GM19397 (cell line): ENCODE data around the gene GASK1A.
"Not testable (repeated sequence)": the region's sequence is repeated elsewhere in the genome, so short reads cannot be mapped to it uniquely, and the experiment has no call there.

Experiments used
- ATAC-seq: cut with Tn5 transposase; IDR thresholded peaks from one replicate; pipeline ENCODE4 v1.9.1; 2021; ENCODE audit warnings: mild to moderate bottlenecking, moderate library complexity; ENCODE audit not compliant: unreplicated experiment

GASK1A gene

DNA sequence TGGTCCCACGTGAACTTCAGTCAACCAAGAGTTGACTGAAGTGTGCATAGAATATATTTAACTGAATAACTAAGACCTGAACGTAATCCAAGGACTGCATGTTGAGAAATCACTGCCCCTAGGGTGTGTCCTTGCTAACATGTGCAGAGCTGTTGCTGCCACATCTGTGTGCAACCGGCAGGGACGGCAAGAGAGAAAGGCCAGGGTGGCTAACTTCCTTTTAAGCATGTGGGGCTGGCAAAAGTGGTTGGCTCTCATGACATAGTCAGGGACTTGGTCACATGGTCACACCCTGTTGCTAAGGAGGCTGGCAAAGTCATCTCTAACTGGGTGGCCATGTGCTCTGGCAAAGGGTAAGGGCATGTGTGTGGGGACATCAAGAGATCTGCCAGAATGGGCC, 52.4 kb downstream of the GASK1A start:
- ATAC-seq: no peak

DNA sequence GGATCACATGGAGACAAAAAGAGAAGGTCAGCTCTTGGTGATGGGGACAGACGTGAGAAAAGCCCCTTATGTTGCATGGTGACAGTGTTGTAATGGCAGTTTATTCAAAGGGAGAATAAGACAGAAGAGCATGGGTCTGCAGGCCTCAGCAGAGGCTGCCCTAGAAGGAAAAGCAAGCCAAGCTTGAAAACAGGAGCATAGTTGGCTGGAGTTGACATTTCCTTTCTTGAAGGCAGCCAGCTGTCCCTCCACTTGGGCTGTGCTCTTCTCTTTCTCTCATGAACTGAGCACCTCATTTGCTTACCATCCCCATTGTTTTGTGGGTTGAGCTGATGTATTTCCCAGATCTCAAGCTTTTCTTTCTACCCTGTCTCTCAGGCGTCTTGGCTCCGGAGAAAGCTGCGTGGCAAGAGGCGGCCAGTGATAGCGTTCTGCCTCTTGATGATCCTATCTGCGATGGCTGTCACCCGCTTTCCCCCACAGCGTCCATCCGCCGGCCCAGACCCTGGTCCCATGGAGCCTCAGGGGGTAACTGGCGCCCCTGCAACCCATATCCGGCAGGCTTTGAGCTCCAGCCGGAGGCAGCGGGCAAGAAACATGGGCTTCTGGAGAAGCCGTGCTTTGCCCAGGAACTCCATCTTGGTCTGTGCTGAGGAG, 52.9 kb downstream of the GASK1A start:
- no peak for ATAC-seq

DNA sequence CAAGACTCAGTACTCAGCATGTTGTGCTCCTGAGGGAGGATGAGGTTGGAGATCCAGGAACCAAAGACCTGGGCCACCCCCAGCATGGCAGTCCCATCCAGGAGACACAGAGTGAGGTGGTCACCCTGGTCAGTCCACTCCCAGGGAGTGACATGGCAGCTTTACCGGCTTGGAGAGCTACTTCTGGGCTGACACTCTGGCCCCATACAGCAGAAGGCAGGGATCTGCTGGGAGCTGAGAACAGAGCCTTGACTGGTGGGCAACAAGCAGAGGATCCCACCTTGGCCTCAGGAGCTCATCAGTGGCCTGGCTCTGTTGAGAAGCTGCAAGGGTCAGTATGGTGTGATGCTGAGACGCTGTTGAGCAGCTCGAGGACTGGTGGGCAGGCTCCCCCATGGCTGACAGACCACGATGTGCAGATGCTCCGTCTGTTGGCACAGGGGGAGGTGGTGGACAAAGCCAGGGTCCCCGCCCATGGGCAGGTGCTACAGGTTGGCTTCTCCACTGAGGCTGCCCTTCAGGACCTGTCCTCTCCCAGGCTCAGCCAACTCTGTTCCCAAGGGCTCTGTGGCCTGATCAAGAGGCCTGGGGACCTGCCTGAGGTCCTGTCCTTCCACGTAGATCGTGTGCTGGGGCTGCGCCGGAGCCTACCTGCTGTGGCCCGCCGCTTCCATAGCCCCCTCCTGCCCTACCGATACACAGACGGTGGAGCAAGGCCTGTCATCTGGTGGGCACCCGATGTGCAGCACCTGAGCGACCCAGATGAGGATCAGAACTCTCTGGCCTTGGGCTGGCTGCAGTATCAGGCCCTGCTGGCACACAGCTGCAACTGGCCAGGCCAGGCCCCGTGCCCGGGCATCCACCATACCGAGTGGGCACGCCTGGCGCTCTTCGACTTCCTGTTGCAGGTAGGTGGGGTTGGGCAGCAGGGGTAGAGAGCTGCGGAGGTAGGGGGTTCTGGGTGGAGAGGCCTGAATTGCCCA, 53.8 kb downstream of the GASK1A start:
- no peak for ATAC-seq

DNA sequence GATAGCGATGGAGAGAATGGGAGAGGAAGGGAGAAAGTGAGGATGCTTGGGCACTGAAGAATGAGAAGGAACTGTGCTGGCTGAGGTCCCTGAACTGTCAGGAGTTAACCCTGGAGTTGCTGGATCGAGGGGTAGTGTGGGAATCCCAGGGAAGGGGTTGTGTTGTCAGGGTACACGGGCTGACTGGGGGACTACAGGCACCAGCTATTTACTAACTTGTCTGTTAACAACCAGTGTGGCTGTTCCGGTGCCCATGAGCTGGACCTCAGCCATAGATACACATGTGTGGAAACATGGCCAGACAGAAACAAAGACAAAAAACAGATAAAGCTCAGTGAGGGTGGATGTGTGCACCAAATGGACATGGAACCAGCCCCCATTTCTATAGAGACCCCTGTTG, 55.1 kb downstream of the GASK1A start:
- ATAC-seq: no peak

DNA sequence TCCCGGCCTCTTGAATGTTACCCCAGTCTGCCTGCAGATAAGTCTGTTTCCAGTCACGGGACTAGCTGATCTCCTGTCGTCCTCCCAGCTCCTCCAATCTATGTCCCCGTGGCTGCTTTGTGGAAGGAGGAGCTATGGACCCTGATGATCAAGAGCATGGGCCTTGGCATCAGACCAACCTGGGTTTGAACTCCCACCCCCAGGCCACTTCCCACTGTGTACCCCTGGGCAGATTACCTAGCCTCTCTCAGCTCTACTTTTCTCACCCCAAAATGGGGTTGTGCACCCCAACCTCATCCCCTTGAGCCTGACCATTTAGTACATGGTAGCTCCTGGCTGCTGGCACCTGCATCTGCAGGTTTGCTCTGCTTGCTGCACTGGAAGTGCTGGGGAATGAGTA, 55.8 kb downstream of the GASK1A start:
- ATAC-seq: no peak

DNA sequence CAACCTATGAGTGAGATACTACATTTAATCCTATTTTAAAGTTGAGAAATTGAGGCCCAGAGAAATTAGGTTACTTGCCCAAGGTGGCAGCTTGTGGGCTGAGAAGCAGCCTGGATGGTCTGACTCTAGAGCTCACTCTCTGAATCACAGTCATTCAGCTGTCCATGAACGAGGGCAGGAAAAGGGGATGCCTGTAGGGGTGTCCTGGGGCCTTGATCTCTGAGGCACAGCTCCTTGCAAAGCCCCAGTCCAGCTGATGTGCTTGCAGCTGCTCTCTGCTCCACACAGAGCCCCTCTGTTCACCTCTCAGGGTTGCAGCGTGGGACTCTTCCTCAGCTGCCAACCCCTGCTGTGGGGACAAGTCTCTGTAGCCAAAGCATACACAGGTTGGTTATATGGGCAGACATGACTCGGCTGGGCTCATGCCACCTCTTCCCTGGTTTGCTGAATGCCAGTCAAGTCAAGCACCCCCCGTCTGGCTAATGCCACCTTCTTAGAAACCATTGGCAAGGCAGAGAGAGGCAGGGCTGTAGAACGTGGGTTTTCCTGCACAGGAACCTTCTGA, 56.8 kb downstream of the GASK1A start:
- ATAC-seq: no peak

DNA sequence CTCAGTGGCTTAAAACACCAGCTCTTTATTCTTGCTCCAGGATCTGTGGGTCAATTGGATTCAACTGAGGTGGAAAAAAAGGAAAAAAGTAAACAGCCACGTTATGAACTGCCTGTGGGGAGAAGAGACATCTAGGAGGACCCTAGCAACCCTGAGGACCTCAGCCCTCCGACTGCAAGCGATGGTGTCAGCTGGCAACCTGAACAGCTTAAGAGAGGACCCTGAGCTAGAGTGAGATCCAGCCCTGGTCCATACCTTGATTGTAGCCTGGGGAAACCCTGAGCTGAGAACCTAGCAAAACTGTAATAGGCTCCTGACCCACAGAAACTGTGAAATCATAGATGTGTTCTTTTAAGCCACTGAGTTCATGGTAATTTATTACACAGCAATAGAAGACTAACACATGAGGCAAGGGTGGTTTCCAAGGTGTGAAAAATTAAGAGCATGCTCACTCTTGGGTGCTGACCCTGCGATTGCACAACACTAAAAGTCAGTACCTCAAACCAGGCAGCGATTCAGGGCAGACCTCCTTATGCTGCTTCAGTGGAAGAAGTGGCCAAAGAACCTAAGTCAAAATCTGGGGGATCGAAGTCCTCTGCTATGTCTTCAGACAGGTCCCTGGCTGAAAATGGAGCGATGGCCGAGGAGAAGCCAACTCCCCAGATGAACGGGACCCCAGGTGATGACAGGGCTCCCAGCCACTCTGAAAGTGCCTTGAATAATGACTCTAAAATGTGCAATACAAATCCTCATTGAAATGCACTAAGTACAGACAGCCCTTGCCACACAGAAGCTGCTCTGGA, 57.7 kb downstream of the GASK1A start:
- ATAC-seq: no peak

DNA sequence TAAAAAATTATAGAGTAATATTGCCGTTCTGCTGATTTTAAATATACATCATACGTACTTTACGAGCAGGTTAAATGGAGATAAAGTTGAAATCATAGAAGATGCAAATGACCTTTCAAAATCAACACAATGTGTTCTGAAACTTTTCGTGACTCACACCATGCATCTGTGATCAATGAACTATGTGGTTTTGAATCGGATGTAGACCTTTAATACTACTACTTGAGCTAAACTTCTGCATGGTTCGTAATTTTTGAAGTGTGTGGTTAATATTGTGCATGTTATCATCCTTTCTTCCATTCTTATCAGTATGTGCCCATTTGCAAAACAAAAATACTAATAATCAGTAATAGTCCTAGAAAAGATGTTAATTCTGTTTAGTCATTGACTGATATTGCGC, 58.9 kb downstream of the GASK1A start:
- no peak for ATAC-seq

DNA sequence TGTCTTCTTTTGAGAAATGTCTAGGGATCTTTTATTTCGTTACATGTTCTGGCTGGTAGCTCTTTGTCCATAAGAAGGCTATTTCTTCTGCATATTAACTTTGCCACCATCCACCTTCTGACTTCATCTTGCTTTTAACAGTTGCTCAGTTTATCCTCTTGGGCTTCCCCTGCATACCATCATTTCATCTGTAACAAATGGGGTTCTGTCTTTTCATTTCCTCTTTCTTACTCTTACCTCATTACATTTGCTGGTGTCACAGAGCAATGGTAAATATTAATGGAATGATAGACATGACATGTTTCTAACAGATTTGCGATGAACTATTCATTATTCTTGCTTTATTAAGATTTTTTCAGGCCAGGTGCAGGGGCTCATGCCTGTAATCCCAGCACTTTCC, 62.4 kb downstream of the GASK1A start:
- no peak for ATAC-seq

DNA sequence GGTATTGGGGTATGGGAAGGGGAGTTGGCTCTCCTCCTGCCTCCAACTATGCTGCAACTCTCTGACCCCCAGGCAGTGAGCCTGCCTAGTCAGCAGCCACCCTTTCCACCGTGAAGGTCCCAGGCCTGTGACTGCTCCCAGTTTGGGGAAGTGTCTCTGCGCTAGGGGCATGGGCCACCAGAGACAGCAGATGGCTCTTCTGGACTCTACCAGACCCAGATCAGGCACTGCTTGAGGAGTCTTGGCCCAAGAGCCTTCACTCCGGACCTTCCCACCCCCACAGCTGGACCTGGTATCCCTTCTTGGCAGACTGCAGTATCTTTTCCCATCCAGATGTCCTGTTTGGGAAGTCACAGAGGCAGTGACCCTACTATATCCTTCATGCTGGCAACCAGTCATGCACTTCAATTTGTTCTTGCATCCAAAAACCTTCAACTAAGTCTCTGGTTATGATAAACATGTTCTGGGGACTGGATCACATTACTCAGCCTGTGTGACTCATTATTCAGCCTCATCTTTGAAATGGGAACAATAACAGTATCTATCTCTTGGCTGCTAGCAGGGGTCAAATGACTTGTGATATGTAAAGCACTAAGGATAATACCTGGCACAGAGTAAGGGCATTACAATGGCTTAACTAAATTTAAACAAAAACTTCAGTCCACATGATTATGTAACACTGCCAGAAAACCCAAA, 64.1 kb downstream of the GASK1A start:
- ATAC-seq: no peak

DNA sequence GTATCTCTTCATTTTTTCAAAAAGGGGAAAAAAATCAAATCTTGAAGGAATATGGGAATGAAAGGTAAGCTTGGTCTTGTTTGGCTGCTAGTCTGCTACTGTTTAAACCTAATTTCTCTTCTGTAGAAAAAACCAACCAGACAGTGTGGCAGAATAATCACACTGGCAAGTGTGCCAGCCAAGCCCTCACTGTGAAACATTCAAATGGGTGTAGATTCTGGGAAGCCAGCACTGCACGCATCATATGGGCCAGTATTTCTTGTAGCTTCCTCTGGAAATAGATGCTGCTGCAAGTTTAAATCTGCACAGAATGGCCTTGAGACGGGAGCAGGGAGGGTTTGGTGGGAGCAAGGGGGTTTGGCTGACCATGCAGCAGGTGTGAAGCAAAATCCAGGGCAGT, 64.7 kb downstream of the GASK1A start:
- ATAC-seq: no peak

DNA sequence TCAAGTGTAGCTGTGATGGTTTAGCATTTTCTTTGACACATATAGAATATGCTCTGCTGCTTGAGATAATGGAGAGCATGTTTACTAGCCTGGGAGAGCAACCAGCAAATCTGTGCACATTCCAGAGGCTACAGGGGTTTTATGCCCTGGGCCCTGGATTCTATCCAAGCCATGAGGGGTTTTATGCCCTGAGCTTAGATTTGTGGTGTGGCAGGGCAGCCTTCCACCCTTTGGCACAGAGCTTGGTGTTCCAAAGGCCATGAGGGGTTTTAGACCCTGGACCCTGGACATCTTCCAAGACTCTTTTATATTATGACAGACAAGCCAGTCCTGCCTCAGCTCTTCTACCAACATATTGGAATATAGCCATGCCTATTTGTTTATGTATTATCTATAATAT, 66.0 kb downstream of the GASK1A start:
- ATAC-seq: not testable (repeated sequence)

DNA sequence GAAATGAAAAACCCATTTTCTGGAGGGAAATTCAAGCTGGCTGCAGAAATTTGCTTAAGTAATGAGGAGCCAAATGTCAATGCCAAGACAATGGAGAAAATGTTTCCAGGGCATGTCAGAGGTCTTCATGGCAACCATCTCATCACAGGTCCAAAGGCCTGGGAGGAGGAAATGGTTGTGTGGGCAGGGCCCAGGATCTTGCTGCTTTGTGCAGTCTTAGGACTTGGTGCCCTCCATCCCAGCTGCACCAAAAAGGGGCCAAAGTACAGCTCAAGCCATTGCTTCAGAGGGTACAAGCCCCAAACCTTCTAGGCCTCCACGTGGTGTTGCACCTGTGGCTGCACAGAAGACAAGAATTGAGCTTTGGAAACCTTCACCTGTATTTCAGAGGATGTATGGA, 67.5 kb downstream of the GASK1A start:
- ATAC-seq: no peak

DNA sequence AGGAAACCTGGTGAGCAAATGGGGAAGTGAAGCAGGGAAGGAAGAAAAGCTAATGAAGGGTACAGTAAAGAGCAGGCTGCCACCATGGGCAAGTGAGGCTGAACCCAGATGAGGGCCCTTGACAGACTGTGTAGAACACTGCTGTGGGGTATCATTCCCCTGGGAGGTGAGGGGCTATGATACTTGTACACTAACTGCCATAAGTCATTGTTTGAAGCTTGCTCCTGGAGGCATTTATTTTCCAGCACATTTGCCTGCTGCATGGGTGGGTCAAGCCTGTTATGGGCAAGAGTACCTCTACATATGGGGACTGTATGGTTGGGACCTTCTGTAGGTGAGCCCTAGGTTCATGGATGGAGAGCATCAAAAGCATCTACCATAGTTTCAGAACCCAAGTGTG, 69.4 kb downstream of the GASK1A start:
- ATAC-seq: no peak

DNA sequence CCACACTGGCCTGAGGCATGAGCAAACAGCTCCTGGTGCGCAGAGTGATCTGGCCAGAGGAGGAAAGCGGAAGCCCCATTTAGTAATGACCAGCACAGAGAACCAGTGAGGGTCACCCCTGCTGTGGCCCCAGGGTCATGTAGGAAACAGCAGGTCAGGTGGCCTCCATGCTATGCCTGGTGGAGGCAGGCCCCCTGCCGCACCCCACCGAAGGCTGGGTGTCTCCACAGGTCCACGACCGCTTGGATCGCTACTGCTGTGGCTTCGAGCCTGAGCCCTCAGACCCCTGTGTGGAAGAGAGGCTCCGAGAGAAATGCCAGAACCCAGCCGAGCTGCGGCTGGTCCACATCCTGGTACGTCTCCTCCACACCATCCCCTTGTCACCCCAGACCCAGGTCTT, 74.2 kb downstream of the GASK1A start:
- ATAC-seq: no peak

DNA sequence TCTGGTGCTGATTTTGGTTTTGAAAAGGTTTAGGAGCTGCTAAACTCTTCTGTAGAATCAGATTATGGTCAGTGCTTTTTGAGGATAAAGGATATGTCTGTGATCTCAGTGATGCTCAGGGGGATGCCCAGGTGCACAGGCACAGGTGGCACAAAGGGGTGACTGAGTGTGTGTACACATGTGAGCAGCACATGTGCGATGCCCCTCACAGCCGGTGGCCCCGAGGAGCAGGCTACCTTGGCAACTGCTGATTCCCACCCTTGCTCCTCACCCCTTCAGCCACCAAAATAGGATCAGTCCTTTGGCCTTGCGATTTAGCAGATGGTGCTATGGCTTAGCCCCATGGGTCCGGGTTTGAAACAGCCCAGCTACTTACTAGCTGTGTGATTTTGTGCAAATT, 75.6 kb downstream of the GASK1A start:
- no peak for ATAC-seq

DNA sequence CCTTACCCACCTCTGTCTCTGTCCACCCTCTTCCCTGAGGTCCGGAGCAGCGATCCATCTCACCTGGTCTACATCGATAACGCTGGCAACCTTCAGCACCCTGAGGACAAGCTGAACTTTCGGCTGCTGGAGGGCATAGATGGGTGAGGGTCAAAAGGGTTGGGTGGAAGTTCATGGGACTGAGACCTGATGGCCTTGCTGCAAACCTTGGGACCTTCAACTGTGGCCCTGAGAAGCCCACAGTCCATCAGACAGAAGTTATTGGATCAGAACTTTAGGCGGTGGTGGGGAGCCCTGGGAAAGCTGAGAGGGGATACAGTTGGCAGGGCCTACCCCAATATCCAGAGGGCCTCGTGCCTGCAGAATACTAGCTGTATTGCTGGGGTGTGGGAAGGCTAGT, 76.3 kb downstream of the GASK1A start:
- ATAC-seq: no peak

DNA sequence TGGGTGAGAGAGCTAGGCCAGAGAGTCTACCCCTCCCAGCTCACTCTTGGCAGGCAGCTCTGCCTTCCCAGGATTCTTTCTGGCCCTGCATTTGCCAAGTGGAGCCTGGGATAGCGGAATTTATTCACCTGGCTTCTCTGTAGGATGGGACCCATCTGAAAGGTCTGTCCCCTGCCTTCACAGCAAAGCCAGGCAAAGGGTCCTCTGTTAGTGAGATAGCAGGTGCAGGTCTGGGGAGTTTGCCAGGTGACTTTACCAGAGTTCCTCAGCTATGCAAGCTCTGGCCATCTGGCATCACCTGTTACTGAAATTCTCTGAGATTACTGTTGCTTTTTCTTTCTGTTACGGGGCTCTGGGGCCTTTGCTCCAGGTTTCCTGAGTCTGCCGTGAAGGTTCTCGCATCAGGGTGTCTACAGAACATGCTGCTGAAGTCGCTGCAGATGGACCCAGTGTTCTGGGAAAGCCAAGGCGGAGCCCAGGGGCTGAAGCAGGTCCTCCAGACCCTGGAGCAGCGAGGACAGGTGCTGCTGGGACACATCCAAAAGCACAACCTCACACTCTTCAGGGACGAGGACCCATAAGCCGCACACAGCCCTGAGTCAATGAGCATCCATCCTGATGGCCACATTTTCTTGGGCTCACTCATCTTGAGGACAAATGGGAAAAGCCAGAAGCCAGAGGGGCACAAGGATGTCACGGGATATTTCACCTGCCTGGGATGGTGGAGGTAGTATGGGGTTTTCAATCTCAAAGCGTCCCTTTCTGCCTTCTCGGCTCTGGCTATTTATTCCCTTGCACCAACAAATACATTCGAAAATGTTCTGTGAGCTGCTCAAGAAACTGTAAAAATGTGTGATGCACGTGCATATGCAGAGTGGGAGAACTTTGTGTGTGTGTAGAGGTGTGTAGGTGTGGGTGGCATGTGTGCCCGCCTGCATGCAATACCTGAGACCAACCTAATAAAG, 77.0 kb downstream of the GASK1A start:
- no peak for ATAC-seq

DNA sequence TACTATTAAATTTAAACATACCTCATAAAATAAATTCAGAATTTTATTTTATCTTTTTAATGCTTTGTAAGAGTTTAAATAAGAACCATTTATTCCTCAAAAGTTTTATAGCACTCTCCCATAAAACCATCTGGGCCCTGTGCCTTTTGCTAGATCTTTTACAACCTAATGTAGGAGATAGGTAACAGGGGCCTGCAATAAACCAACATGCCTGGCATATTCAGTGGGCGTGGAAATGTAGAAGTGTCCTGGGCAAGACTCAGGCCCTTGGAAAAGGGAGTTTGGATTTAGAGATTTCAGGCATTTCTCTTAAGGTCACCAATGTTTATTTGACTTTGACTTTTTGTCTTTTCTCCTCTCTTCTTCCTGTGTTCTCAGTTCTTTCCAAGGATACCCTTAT, 80.3 kb downstream of the GASK1A start:
- ATAC-seq: no peak
